ENCODE measurements around the gene NBAS. TPM values are rescaled to one million over a fixed set of nuclear protein-coding genes. Genes with fewer than 3 reads are reported as not detected.

Gene NBAS
- total and polyA plus RNA-seq, 2 donors (not counting 1 experiment from before 2014, with no cell fraction given) = 27.0 to 124 TPM

- Histone ChIP-seq H3K79me2 (ENCODE audit: control insufficient read depth, insufficient read depth, low read length) (no peaks in the 10 kb centered on the region), H3K27me3 (ENCODE audit: control insufficient read depth, insufficient read depth, low read length) (no peaks in the 10 kb centered on the region), H3K4me3 (replicated peaks in 1 of 4; ENCODE audit: control extremely low read depth in 1 of 4, insufficient read depth in 1 of 4, low read depth in 3 of 4, low read length in 4 of 4) (no peak overlapping the region), H3K9me3 (ENCODE audit: control insufficient read depth, insufficient read depth, low read depth, low read length) (no peaks in the 10 kb centered on the region), H3K27ac (ENCODE audit: insufficient read depth, low read length) (no peak overlapping the region), H4K20me1 (ENCODE audit: control insufficient read depth, extremely low read depth, insufficient read depth, low read length) (no peaks in the 10 kb centered on the region), H3K9ac (ENCODE audit: insufficient read depth, low read length) (no peak overlapping the region), H3K36me3 (ENCODE audit: control insufficient read depth, insufficient read depth, low read length) (no peaks in the 10 kb centered on the region), H3K4me2 (ENCODE audit: extremely low read depth, insufficient read depth, low read length) (no peak overlapping the region), H2AFZ (ENCODE audit: low read length) (no peak overlapping the region), H3K4me1 (ENCODE audit: control insufficient read depth, extremely low read depth, insufficient read depth, low read length) (no peaks in the 10 kb centered on the region)
- TF ChIP-seq, protein P1, sequence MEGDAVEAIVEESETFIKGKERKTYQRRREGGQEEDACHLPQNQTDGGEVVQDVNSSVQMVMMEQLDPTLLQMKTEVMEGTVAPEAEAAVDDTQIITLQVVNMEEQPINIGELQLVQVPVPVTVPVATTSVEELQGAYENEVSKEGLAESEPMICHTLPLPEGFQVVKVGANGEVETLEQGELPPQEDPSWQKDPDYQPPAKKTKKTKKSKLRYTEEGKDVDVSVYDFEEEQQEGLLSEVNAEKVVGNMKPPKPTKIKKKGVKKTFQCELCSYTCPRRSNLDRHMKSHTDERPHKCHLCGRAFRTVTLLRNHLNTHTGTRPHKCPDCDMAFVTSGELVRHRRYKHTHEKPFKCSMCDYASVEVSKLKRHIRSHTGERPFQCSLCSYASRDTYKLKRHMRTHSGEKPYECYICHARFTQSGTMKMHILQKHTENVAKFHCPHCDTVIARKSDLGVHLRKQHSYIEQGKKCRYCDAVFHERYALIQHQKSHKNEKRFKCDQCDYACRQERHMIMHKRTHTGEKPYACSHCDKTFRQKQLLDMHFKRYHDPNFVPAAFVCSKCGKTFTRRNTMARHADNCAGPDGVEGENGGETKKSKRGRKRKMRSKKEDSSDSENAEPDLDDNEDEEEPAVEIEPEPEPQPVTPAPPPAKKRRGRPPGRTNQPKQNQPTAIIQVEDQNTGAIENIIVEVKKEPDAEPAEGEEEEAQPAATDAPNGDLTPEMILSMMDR (conservative IDR thresholded peaks at IDR 0.05 in 1 of 2, IDR thresholded peaks at IDR 0.05 in 1 of 2; ENCODE audit: low read depth in 1 of 2, low read length in 2 of 2) = no peak
- no peak for TF ChIP-seq EZH2 (IDR thresholded peaks at IDR 0.05; ENCODE audit: low read length, missing control alignments)
- no peak for DNase-seq (ENCODE audit: low read depth in 2 of 2)
These were observed 408.8 kb downstream of the NBAS start for GRCh38 chr2:15152382-15152781.

GRCh38 chr2:15149063-15149462 is 412.1 kb downstream of the NBAS start:
- Histone ChIP-seq H3K4me1 (ENCODE audit: control insufficient read depth, extremely low read depth, insufficient read depth, low read length) (no peaks in the 10 kb centered on the region), H3K27me3 (ENCODE audit: control insufficient read depth, insufficient read depth, low read length) (no peaks in the 10 kb centered on the region), H4K20me1 (ENCODE audit: control insufficient read depth, extremely low read depth, insufficient read depth, low read length) (no peaks in the 10 kb centered on the region), H3K27ac (ENCODE audit: insufficient read depth, low read length) (no peak overlapping the region), H3K9me3 (ENCODE audit: control insufficient read depth, insufficient read depth, low read depth, low read length) (no peaks in the 10 kb centered on the region), H2AFZ (ENCODE audit: low read length) (no peak overlapping the region), H3K36me3 (ENCODE audit: control insufficient read depth, insufficient read depth, low read length) (no peaks in the 10 kb centered on the region), H3K79me2 (ENCODE audit: control insufficient read depth, insufficient read depth, low read length) (no peaks in the 10 kb centered on the region), H3K4me2 (ENCODE audit: extremely low read depth, insufficient read depth, low read length) (no peak overlapping the region), H3K9ac (ENCODE audit: insufficient read depth, low read length) (no peak overlapping the region), H3K4me3 (replicated peaks in 1 of 4; ENCODE audit: control extremely low read depth in 1 of 4, insufficient read depth in 1 of 4, low read depth in 3 of 4, low read length in 4 of 4) (no peak overlapping the region)
- TF ChIP-seq EZH2 (IDR thresholded peaks at IDR 0.05; ENCODE audit: low read length, missing control alignments) = no peak
- TF ChIP-seq, protein P1 (conservative IDR thresholded peaks at IDR 0.05 in 1 of 2, IDR thresholded peaks at IDR 0.05 in 1 of 2; ENCODE audit: low read depth in 1 of 2, low read length in 2 of 2) = no peak
- no peak for DNase-seq (ENCODE audit: low read depth in 2 of 2)

DNA sequence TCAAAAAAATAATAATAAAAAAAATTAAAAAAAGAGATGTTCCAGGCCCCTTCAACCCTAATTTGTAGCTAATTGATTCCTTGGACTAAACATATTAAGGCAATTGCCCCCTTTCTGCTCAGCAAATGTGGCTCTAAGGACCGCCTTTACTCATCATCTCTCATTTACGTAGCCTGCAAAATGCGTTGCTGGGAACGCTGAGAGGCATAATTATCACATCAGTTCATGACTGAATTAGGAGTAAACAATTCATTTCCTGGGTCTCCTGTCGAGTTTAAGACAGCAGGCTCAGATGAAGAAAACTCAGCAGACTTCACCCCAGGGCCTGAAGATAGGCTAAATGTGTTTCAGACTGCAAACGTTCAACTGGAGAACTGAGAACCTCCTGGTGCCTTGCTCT is 413.5 kb downstream of the NBAS start:
- Histone ChIP-seq H3K27ac (ENCODE audit: insufficient read depth, low read length) (no peak overlapping the region), H3K4me1 (ENCODE audit: control insufficient read depth, extremely low read depth, insufficient read depth, low read length) (no peaks in the 10 kb centered on the region), H4K20me1 (ENCODE audit: control insufficient read depth, extremely low read depth, insufficient read depth, low read length) (no peaks in the 10 kb centered on the region), H3K79me2 (ENCODE audit: control insufficient read depth, insufficient read depth, low read length) (no peaks in the 10 kb centered on the region), H3K9me3 (ENCODE audit: control insufficient read depth, insufficient read depth, low read depth, low read length) (no peaks in the 10 kb centered on the region), H3K27me3 (ENCODE audit: control insufficient read depth, insufficient read depth, low read length) (no peaks in the 10 kb centered on the region), H3K4me2 (ENCODE audit: extremely low read depth, insufficient read depth, low read length) (no peak overlapping the region), H3K9ac (ENCODE audit: insufficient read depth, low read length) (no peak overlapping the region), H3K4me3 (replicated peaks in 1 of 4; ENCODE audit: control extremely low read depth in 1 of 4, insufficient read depth in 1 of 4, low read depth in 3 of 4, low read length in 4 of 4) (no peak overlapping the region), H3K36me3 (ENCODE audit: control insufficient read depth, insufficient read depth, low read length) (no peaks in the 10 kb centered on the region), H2AFZ (ENCODE audit: low read length) (no peak overlapping the region)
- no peak for TF ChIP-seq EZH2 (IDR thresholded peaks at IDR 0.05; ENCODE audit: low read length, missing control alignments)
- TF ChIP-seq, protein P1 (conservative IDR thresholded peaks at IDR 0.05 in 1 of 2, IDR thresholded peaks at IDR 0.05 in 1 of 2; ENCODE audit: low read depth in 1 of 2, low read length in 2 of 2) = no peak
- DNase-seq (ENCODE audit: low read depth in 2 of 2) = no peak
